Activated T-cell treated with anti-CD3 and anti-CD28 coated beads, Interleukin-2, amount 50 U/mL, for 24 hours (primary cell): ENCODE results near the gene MRM1.
A peak's percentile ranks its signal among the peaks of the same experiment; 100 is the strongest.

Experiments
- DNase-seq: peaks from one replicate; pipeline ENCODE4 v3.0.0-alpha.2; 2020
- H3K27ac Mint-ChIP-seq: 2 replicates; pipeline ENCODE4 v1.8.0; 2020; ENCODE audit warnings: mild to moderate bottlenecking, mixed read lengths
- H3K27me3 Mint-ChIP-seq: 2 replicates; pipeline ENCODE4 v1.8.0; 2020; ENCODE audit warnings: mixed read lengths
- H3K36me3 Mint-ChIP-seq: 2 replicates; pipeline ENCODE4 v1.8.0; 2020; ENCODE audit warnings: low read depth, mixed read lengths
- H3K4me1 Mint-ChIP-seq: 2 replicates; pipeline ENCODE4 v1.8.0; 2020; ENCODE audit warnings: low read depth, mixed read lengths
- H3K4me3 Mint-ChIP-seq: 2 replicates; pipeline ENCODE4 v1.8.0; 2020; ENCODE audit warnings: mild to moderate bottlenecking, moderate library complexity, mixed read lengths
- H3K9me3 Mint-ChIP-seq: 2 replicates; pipeline ENCODE4 v1.8.0; 2020; ENCODE audit warnings: mixed read lengths

The MRM1 gene, protein sequence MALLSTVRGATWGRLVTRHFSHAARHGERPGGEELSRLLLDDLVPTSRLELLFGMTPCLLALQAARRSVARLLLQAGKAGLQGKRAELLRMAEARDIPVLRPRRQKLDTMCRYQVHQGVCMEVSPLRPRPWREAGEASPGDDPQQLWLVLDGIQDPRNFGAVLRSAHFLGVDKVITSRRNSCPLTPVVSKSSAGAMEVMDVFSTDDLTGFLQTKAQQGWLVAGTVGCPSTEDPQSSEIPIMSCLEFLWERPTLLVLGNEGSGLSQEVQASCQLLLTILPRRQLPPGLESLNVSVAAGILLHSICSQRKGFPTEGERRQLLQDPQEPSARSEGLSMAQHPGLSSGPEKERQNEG

DNA sequence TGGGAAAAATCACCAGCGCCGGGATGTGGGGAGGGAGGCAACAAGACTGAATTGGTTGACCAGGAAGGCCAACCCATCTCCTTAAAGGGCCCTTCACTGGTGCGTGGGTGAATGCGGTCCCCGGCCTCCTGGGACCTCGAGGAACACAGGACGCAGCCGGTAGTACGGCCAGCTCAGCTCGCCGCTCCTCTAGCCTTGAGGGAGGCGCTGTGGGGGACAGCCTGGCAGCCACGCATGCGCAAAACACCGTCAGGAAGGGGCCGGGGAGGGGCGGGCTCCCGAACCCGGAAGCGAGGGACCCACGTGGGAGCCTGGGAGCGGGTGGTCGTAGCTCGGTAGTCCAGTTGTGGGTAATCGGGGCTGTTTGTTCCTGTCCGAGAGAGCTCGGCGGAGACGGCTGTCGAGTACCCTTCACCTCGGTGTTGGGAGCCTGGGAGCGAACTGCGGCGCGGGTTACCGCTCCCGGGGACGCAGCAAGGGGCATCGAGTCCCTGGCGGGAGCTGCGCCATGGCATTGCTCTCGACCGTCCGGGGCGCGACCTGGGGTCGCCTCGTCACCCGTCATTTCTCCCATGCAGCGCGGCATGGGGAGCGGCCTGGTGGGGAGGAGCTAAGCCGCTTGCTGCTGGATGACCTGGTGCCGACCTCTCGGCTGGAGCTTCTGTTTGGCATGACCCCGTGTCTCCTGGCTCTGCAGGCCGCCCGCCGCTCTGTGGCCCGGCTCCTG lies at the start of gene MRM1:
Gene MRM1 (plus strand): TSS at position 281 of the 727 bp plus-strand sequence. CDS start 228 bp downstream, at position 509.
- Mint-ChIP-seq H3K4me1 (peaks cover 35% of the 10 kb centered on the region), H3K4me3 (peak within 1 kb of the TSS; percentile 91)

DNA sequence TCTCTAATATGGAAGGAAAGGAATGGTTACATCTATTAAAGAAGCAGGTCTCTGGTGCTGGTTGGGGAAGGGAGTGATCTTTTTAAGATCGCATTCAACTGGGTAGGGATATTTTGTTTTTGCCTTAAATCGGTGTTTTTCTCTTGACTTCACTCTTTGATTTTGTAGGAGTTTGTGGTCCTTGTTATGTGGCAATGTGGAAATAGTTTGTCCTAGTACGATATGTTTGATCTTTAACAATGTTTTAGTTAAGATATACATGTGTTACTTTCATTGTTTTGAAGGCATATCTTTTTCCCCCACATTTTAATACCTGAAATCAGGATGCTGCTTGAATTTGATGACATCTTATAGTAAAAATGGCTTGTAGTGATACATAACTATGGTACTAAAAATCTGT lies 47.9 kb upstream of the MRM1 start:
- Mint-ChIP-seq H3K36me3 (peaks cover 80% of the 10 kb centered on the region), H3K9me3 (no peaks in the 10 kb centered on the region), H3K27me3 (no peaks in the 10 kb centered on the region), H3K4me1 (peaks cover 59% of the 10 kb centered on the region), H3K27ac (peak overlapping the region; percentile 77), H3K4me3 (peak overlapping the region; percentile 9)
- DNase-seq = no peak

More for the DNA sequence above, at the start of gene MRM1:
- H3K9me3 Mint-ChIP-seq = no peaks in the 10 kb centered on the region
- no peaks in the 10 kb centered on the region for H3K27me3 Mint-ChIP-seq
- peak; percentile 95 for DNase-seq
- H3K27ac Mint-ChIP-seq = peak within 1 kb of the TSS; percentile 94
- H3K36me3 Mint-ChIP-seq = peaks cover 65% of the 10 kb centered on the region

DNA sequence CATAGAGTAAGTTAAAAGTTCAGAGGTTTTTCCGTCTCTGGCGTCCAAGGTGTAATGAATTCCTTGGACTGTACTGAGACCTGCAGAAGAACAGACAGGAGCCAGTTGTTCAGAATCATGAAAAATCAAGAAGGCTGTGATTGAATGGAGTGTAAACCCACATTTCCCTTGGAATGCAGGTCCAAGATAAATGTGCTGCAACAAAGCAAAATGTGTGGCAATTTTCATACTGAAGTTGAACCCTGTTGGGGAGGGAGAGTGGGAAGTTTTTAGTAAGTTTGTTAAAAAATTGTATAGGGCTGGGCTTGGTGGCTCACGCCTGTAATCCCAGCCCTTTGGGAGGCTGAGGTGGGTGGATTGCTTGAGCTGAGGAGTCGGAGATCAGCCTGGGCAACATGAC lies 35.3 kb upstream of the MRM1 start:
- Mint-ChIP-seq H3K27ac (peak overlapping the region; percentile 63), H3K9me3 (no peaks in the 10 kb centered on the region), H3K4me3 (no peak overlapping the region), H3K4me1 (peaks cover 20% of the 10 kb centered on the region), H3K36me3 (peaks cover 86% of the 10 kb centered on the region), H3K27me3 (no peaks in the 10 kb centered on the region)
- DNase-seq = no peak

DNA sequence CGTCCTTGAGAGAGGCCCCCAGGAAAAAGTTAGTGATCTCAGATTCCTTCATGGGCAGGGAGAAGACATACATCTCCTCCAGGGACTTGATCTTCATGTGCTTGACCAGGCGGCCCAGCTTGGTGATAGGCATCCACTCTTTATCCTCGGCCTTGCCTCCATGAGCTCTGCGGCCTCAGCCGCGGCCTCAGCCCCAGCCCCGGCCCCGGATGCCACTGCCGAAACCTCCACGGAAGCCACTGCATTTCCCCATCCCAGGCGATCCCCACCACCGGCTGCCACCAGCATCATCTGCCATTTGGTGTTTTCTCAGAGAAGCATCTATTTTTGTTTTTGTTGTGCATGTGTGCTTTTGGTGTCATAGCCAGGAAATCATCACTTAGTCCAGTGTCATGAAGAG lies 26.4 kb upstream of the MRM1 start:
- no peaks in the 10 kb centered on the region for H3K9me3 Mint-ChIP-seq

DNA sequence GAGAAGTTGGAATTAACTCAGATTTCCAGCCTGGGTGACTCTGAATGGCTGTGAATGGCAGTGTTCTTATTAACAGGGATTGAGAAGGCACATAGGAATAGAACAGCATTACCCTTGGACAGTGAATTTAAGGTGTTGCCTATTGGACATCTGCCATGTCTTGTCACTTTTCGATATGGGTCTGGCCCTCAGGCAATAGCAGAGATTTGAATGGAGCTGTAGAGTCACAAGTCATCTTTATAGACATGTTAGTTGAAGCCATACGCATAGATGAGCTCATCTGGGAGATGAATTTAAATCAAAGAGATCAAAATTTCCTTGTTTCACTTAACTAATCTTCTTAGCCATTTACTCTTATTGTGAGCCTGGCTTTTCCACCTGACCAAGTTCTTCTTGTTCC lies 24.6 kb upstream of the MRM1 start:
- Mint-ChIP-seq H3K27ac (peak overlapping the region; percentile 30), H3K36me3 (peaks cover 86% of the 10 kb centered on the region)

More for the DNA sequence above, 26.4 kb upstream of the MRM1 start:
- Mint-ChIP-seq H3K27ac (peak overlapping the region; percentile 55), H3K4me3 (no peak overlapping the region), H3K27me3 (no peaks in the 10 kb centered on the region), H3K36me3 (peaks cover 83% of the 10 kb centered on the region), H3K4me1 (peaks cover 18% of the 10 kb centered on the region)
- no peak for DNase-seq

DNA sequence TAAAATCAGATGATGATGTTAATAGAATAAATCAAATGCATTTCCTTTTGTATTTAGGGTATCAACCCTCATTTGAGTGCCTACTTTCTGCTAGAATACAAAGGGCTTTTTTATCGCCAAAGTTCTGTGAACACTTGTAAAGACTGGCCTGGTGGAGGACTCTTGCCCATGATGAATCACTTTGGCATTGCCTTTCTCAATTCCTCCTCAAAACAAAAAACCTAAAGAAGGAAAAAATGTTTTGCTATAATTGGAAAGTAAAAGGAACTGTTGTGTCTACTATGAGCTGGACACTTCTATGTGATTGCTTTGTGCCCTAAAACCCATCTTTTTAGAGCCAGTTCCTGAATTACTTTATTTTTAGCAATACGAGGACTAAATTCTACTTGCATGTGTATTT lies 22.7 kb upstream of the MRM1 start:
- DNase-seq = no peak
- H3K4me1 Mint-ChIP-seq = peaks cover 9% of the 10 kb centered on the region
- peaks cover 83% of the 10 kb centered on the region for H3K36me3 Mint-ChIP-seq
- no peak overlapping the region for H3K4me3 Mint-ChIP-seq
- H3K27me3 Mint-ChIP-seq = no peaks in the 10 kb centered on the region
- H3K9me3 Mint-ChIP-seq = no peaks in the 10 kb centered on the region
- peak overlapping the region; percentile 22 for H3K27ac Mint-ChIP-seq

More for the DNA sequence above, 24.6 kb upstream of the MRM1 start:
- H3K4me3 Mint-ChIP-seq = no peak overlapping the region
- H3K9me3 Mint-ChIP-seq = no peaks in the 10 kb centered on the region
- no peak for DNase-seq
- H3K27me3 Mint-ChIP-seq = no peaks in the 10 kb centered on the region
- H3K4me1 Mint-ChIP-seq = peaks cover 18% of the 10 kb centered on the region

DNA sequence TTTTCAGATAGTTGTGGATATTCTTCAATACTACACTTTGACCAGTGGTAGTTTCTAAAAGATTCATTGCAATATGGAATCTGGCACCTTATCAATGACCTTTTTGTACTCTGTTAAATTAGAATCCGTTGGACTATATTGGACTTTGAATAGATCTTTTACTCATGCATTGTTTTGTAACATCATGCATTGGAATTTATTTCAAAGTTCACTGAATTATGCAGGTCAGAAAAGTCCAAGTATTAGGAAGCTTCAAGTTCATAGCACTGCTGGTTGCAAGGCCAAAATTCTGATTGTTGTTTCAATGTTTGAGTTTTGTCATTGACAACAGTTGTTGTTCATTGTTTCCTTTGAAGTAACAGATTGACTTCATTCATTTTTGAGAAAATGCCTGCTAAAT lies 17.6 kb upstream of the MRM1 start:
- DNase-seq = no peak
- Mint-ChIP-seq H3K27ac (peak overlapping the region; percentile 26), H3K9me3 (no peaks in the 10 kb centered on the region), H3K4me1 (no peaks in the 10 kb centered on the region), H3K36me3 (peaks cover 87% of the 10 kb centered on the region), H3K4me3 (no peak overlapping the region), H3K27me3 (no peaks in the 10 kb centered on the region)

DNA sequence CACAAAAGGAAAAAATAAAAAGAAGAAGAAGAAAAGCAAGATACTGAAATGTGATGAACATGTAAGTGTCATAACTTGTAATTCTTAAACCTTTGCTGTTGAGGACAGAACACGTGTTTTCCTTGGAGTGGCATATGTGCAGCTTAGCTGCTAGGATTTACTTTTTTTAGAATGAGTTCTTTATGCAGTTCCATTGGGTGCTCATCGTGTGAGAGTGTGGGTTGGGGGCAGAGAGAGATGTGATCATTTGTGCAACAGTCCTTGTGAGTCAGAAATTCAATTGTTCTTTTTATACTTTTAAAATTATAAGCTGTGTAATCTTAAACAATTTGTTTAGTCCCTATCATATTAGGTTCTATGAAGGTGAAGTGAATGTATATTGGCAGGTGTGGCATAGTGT lies 15.2 kb upstream of the MRM1 start:
- Mint-ChIP-seq H3K4me3 (no peak overlapping the region), H3K27ac (peak overlapping the region; percentile 59), H3K9me3 (no peaks in the 10 kb centered on the region), H3K36me3 (peaks cover 85% of the 10 kb centered on the region), H3K27me3 (no peaks in the 10 kb centered on the region), H3K4me1 (peaks cover 13% of the 10 kb centered on the region)
- no peak for DNase-seq

DNA sequence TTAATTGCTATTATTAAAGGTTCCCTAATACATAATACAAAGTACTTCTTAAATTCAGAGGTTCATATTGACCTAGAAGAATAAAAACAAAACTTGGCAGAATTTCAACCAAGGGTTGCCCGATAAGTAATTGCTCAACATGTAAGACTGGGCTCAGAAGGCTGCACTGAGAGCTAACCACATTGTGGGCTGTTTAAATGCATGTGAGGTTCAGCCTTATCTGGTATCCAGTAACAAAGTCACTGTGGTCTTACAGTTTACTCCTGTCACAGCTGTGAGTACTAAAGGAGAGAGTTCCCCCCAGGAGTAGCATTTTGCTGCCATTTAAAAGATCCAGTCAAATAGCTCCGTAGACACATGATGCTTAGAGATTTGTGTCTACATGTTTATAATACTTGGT lies 11.3 kb upstream of the MRM1 start:
- DNase-seq = no peak
- Mint-ChIP-seq H3K36me3 (peaks cover 60% of the 10 kb centered on the region), H3K4me3 (no peak overlapping the region), H3K4me1 (peaks cover 31% of the 10 kb centered on the region), H3K27ac (no peak overlapping the region), H3K27me3 (no peaks in the 10 kb centered on the region), H3K9me3 (no peaks in the 10 kb centered on the region)

DNA sequence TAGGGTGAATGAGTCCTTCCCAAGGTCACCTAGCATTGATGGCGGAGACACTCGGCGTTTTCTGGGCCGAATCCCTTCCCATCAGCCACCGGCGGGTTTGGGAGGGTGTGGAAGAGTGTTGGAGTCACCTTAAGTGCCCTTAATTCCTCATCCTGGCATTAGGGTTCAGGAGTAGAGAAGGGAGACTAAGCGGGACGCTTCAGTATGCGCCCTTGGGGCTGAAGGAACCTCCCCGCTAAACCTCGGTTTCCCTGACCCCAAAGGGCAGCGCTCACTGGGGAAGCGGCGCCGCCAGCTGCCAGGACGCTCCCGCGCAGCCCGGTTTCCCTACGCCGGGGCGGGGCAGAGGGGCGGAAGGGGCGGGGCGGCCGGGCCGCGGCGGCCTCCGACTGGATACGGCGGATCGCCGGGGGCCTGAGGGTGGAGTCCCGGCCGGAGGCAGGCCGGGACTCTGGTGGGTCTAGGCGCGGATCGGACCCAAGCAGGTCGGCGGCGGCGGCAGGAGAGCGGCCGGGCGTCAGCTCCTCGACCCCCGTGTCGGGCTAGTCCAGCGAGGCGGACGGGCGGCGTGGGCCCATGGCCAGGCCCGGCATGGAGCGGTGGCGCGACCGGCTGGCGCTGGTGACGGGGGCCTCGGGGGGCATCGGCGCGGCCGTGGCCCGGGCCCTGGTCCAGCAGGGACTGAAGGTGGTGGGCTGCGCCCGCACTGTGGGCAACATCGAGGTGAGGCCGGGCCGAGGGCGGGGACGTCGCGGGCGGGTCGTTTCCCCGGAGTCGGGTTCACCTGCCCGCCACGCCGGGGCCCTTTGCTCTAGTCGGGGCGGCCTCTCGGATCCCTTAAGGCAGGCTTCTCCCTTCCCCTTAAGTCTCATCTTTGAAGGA lies 9.7 kb upstream of the MRM1 start, which contains the start of gene DHRS11:
Gene DHRS11 (plus strand): TSS at position 446 of the 882 bp plus-strand sequence. CDS start 131 bp downstream, at position 577.
- H3K4me1 Mint-ChIP-seq = peaks cover 31% of the 10 kb centered on the region
- H3K36me3 Mint-ChIP-seq = peaks cover 58% of the 10 kb centered on the region

DNA sequence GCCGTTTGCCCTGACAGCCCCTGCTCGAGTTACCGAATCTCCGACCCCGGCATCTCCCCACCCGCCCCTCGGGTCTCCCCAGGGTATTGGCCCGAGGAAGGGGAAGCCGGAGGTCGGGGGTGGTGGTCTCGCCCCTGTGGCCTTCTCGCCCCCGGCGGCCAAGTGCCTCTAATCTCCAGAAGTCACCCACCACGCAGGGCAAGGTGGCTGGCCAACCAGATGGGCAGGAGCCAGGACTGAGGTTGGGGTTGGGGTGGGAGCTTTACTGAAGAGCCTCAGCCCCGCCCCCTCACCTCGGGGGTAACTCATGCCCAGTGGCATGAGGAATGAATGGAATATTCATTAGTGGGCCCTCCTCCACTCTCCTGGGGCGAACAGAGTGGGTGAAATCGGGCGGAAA lies 9.1 kb upstream of the MRM1 start:
- Mint-ChIP-seq H3K27ac (peak overlapping the region; percentile 6), H3K27me3 (no peaks in the 10 kb centered on the region), H3K4me3 (peak overlapping the region; percentile 78), H3K9me3 (no peaks in the 10 kb centered on the region), H3K4me1 (peaks cover 31% of the 10 kb centered on the region), H3K36me3 (peaks cover 55% of the 10 kb centered on the region)
- DNase-seq = no peak

More for the DNA sequence above, 9.7 kb upstream of the MRM1 start, which contains the start of gene DHRS11:
- Mint-ChIP-seq H3K27ac (peak within 1 kb of the TSS; percentile 87), H3K9me3 (no peaks in the 10 kb centered on the region), H3K27me3 (no peaks in the 10 kb centered on the region), H3K4me3 (peak within 1 kb of the TSS; percentile 78)
- DNase-seq = peak; percentile 92

DNA sequence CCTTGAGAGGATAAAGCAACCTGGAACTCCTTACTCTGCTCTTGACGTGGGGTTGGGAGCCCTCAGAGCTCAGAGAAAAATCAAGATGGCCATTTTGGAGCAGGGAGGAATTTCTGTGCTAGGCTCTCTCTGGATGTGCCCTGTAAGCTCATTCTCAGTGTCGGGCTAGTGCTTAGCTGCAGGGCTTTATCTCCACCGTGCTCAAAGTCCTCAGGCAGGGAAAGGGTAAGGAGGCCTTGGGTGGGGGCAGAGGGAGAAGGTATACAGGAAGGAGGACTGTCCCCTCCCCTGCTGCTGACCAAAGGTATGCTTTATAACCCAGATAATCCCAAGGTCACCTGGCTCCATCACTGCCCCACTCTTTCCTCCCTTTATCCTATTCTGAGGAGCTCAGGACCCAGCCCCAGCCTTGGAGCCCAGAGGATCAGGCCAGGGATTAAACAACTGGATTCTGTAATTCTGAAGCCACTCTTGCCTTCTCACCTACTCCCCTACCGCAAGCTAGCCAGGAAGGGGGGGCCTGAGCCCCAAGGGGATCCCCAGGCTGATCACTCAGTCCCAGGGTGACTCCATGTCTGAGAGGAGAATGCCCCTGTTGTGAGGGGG lies 8.6 kb upstream of the MRM1 start:
- no peaks in the 10 kb centered on the region for H3K9me3 Mint-ChIP-seq
- peaks cover 31% of the 10 kb centered on the region for H3K4me1 Mint-ChIP-seq
- no peaks in the 10 kb centered on the region for H3K27me3 Mint-ChIP-seq
- H3K36me3 Mint-ChIP-seq = peaks cover 50% of the 10 kb centered on the region
- peak overlapping the region; percentile 6 for H3K27ac Mint-ChIP-seq
- DNase-seq = no peak
- peak overlapping the region; percentile 78 for H3K4me3 Mint-ChIP-seq

DNA sequence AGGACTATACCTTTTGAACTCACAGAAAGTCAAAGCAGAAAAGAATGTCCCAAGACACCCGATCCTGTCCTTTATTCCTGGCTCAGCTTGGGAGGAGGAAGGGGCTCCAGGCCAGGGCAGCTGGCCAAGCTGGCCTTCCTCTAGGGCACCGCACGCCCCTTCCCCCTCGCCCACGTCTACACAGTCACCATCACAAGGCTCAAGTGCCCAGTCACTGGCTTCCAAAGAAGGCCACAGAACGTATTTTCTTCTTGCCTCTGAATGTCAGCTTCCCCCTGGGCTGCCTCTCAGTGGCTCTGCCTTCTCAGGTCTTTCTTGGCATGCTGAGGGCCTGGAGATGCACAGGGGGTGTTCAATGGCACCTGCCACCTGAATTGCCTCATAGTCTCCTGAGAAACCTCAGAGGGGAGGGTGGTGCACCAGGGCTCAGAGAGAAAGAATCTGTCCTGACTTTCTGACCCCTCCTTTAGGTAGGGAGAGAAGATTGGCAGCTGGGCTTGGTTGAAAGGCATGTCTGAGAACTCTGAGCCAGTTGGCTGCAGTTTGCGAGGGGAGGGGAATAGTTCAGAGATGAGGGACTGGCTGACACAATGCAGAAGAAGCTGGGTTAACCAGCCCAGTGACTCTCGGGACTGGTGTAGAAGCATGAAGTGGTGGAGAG lies 7.6 kb upstream of the MRM1 start:
- DNase-seq = no peak
- Mint-ChIP-seq H3K36me3 (peaks cover 46% of the 10 kb centered on the region), H3K9me3 (no peaks in the 10 kb centered on the region), H3K4me3 (peak overlapping the region; percentile 78), H3K4me1 (peaks cover 31% of the 10 kb centered on the region), H3K27me3 (no peaks in the 10 kb centered on the region), H3K27ac (no peak overlapping the region)
